ENCODE data around the gene PIGO.

Gene PIGO

GRCh38 chr9:35096035-35096849 is at the start of gene PIGO:
TSS of gene PIGO (minus strand) at chr9:35096591. CDS start at chr9:35095565, 1,026 bp downstream.
- DNase-seq (ENCODE audit: low read depth in 2 of 3, low spot score in 2 of 3), result peak; percentile 79 to 86 (median 80)

- no peak for DNase-seq (ENCODE audit: low read depth in 2 of 3, low spot score in 2 of 3)
These were observed 45.6 kb upstream of the PIGO start for GRCh38 chr9:35142037-35142436.

GRCh38 chr9:35140093-35140492 is 43.7 kb upstream of the PIGO start:
- DNase-seq (ENCODE audit: low read depth in 2 of 3, low spot score in 2 of 3), result no peak

GRCh38 chr9:35136866-35137265 is 40.5 kb upstream of the PIGO start:
- no peak for DNase-seq (ENCODE audit: low read depth in 2 of 3, low spot score in 2 of 3)

GRCh38 chr9:35135988-35136387 is 39.6 kb upstream of the PIGO start:
- no peak for DNase-seq (ENCODE audit: low read depth in 2 of 3, low spot score in 2 of 3)

- no peak for DNase-seq (ENCODE audit: low read depth in 2 of 3, low spot score in 2 of 3)
These were observed 38.5 kb upstream of the PIGO start for GRCh38 chr9:35134920-35135319.

GRCh38 chr9:35116898-35117551 is 20.6 kb upstream of the PIGO start:
- DNase-seq (ENCODE audit: low read depth in 2 of 3, low spot score in 2 of 3), result peak; percentile 51 to 71 (median 65)

GRCh38 chr9:35116539-35116897 is 20.1 kb upstream of the PIGO start:
- DNase-seq (ENCODE audit: low read depth in 2 of 3, low spot score in 2 of 3), result no peak

GRCh38 chr9:35115680-35116538 is 19.5 kb upstream of the PIGO start, which contains the start of gene ATOSB:
TSS of gene ATOSB (minus strand) at chr9:35115862. CDS start at chr9:35108274, 7,588 bp downstream.
- peak; percentile 78 to 86 (median 81) for DNase-seq (ENCODE audit: low read depth in 2 of 3, low spot score in 2 of 3)

- no peak for DNase-seq (ENCODE audit: low read depth in 2 of 3, low spot score in 2 of 3)
These were observed 18.6 kb upstream of the PIGO start for GRCh38 chr9:35114840-35115628.

GRCh38 chr9:35114113-35114839 is 17.9 kb upstream of the PIGO start:
- DNase-seq (ENCODE audit: low read depth in 2 of 3, low spot score in 2 of 3), result peak in 1 of 3 experiments; percentile 37

GRCh38 chr9:35112257-35113020 is 16.0 kb upstream of the PIGO start:
- DNase-seq (ENCODE audit: low read depth in 2 of 3, low spot score in 2 of 3), result no peak

- DNase-seq (ENCODE audit: low read depth in 2 of 3, low spot score in 2 of 3), result peak; percentile 83 to 89 (median 86)
These were observed 14.9 kb upstream of the PIGO start for GRCh38 chr9:35111001-35111933.

- no peak for DNase-seq (ENCODE audit: low read depth in 2 of 3, low spot score in 2 of 3)
These were observed 14.0 kb upstream of the PIGO start for GRCh38 chr9:35110327-35110761.

- no peak for DNase-seq (ENCODE audit: low read depth in 2 of 3, low spot score in 2 of 3)
These were observed 12.7 kb upstream of the PIGO start for GRCh38 chr9:35108946-35109575.

- no peak for DNase-seq (ENCODE audit: low read depth in 2 of 3, low spot score in 2 of 3)
These were observed 12.1 kb upstream of the PIGO start for GRCh38 chr9:35108461-35108860.

All from activated CD8-positive, alpha-beta memory T cell treated with anti-CD3 and anti-CD28 coated beads for 48 hours (primary cell).